D721Med (cell line): Measurements from ENCODE around the gene STK31.
"Not testable (repeated sequence)": the region's sequence is repeated elsewhere in the genome, so short reads cannot be mapped to it uniquely, and the experiment has no call there.

Experiments used
- DNase-seq: peaks from one replicate; pipeline ENCODE4 v3.0.0; 2011; ENCODE audit warnings: low spot score; ENCODE audit not compliant: insufficient read length
- FAIRE-seq: peaks from 2 replicates; lab custom pipeline; 2011; peaks lifted over from hg19 to GRCh38; lab: Jason Lieb, UNC
- CTCF ChIP-seq: IDR thresholded peaks from 2 replicates; pipeline ENCODE4 v1.5.1; 2012; ENCODE audit warnings: mild to moderate bottlenecking, control low read depth; ENCODE audit not compliant: insufficient read depth; ENCODE audit errors: missing control alignments

STK31 gene

GRCh38 chr7:23802720-23803397 lies 92.8 kb downstream of the STK31 start:
- no peak for TF ChIP-seq CTCF
- FAIRE-seq (no peak), DNase-seq (no peak)

GRCh38 chr7:23804707-23805106 lies 94.7 kb downstream of the STK31 start:
- no peak for TF ChIP-seq CTCF
- FAIRE-seq (no peak), DNase-seq (no peak)

GRCh38 chr7:23808421-23808820 lies 98.4 kb downstream of the STK31 start:
- DNase-seq = no peak
- no peak for FAIRE-seq
- no peak for TF ChIP-seq CTCF

- TF ChIP-seq CTCF = no peak
- no peak for FAIRE-seq
- no peak for DNase-seq
Observed at GRCh38 chr7:23810099-23810498, 100.1 kb downstream of the STK31 start.

GRCh38 chr7:23811540-23811939 lies 101.5 kb downstream of the STK31 start:
- DNase-seq (no peak), FAIRE-seq (no peak)
- no peak for TF ChIP-seq CTCF

- FAIRE-seq, DNase-seq: not testable (repeated sequence)
Observed at GRCh38 chr7:23828125-23828524, 118.1 kb downstream of the STK31 start.

GRCh38 chr7:23832733-23833132 lies 122.7 kb downstream of the STK31 start:
- DNase-seq, FAIRE-seq: not testable (repeated sequence)

GRCh38 chr7:23833405-23833804 lies 123.4 kb downstream of the STK31 start:
- DNase-seq (no peak), FAIRE-seq (no peak)
- no peak for TF ChIP-seq CTCF

GRCh38 chr7:23844837-23845236 lies 134.8 kb downstream of the STK31 start:
- not testable (repeated sequence) for DNase-seq, FAIRE-seq
